Cardiac septum (tissue), 1 donor: ENCODE data around the gene COL15A1. TPM values are rescaled to one million over a fixed set of nuclear protein-coding genes. Genes with fewer than 3 reads are reported as not detected.

Source experiments
- DNase-seq: peaks from one replicate; pipeline ENCODE4 v3.0.0-alpha.2; 2020; ENCODE audit warnings: low spot score
- intact Hi-C: fragments of 100-400 bp; cut with DNase I; formaldehyde crosslinking; loops from one replicate; pipeline ENCODE4 v1.14.0; 2022
- total RNA-seq: library from RNA; stranded (reverse); fragmentation: NEBNext Ultra II Directional; extraction: Animal tissue kit (Norgen Biotek cat#: 25700); gene quantifications from one replicate; pipeline ENCODE4 v1.2.1, GENCODE V29; 2021
- donor health status: DM: no; HTN: no; CAD: no.

Gene COL15A1
- total RNA-seq, 1 donor from 2014 or later, result 49.4 TPM

GRCh38 chr9:98940276-98940675 is 3.4 kb upstream of the COL15A1 start:
- DNase-seq, result no peak
- intact Hi-C loops, result no loop called here

- DNase-seq, result no peak
- intact Hi-C loops, result no loop called here
These were observed 1.7 kb upstream of the COL15A1 start for GRCh38 chr9:98941946-98942523.

- intact Hi-C loops, result no loop called here
- DNase-seq, result no peak
These were observed 613 bp upstream of the COL15A1 start for GRCh38 chr9:98942906-98943681.

GRCh38 chr9:98944057-98944733 is 488 bp downstream of the COL15A1 start:
- DNase-seq, result no peak
- intact Hi-C loops, result no loop called here

GRCh38 chr9:98944734-98945074 is 997 bp downstream of the COL15A1 start:
- DNase-seq, result no peak
- intact Hi-C loops, result no loop called here

- intact Hi-C loops, result no loop called here
- no peak for DNase-seq
These were observed 5.9 kb downstream of the COL15A1 start for GRCh38 chr9:98949565-98949964.

GRCh38 chr9:98950262-98950661 is 6.6 kb downstream of the COL15A1 start:
- intact Hi-C loops, result no loop called here
- no peak for DNase-seq

GRCh38 chr9:98951967-98952366 is 8.3 kb downstream of the COL15A1 start:
- intact Hi-C loops, result no loop called here
- DNase-seq, result no peak

GRCh38 chr9:98953581-98954243 is 10.0 kb downstream of the COL15A1 start:
- intact Hi-C loops, result no loop called here
- DNase-seq, result no peak

- intact Hi-C loops, result no loop called here
- no peak for DNase-seq
These were observed 10.5 kb downstream of the COL15A1 start for GRCh38 chr9:98954244-98954610.

- no peak for DNase-seq
- intact Hi-C loops, result no loop called here
These were observed 11.6 kb downstream of the COL15A1 start for GRCh38 chr9:98955259-98955658.

GRCh38 chr9:98957826-98958225 is 14.1 kb downstream of the COL15A1 start:
- intact Hi-C loops, result no loop called here

GRCh38 chr9:98958271-98958984 is 14.7 kb downstream of the COL15A1 start:
- DNase-seq, result no peak
- intact Hi-C loops, result no loop called here

More at GRCh38 chr9:98957826-98958225, 14.1 kb downstream of the COL15A1 start:
- DNase-seq, result no peak

GRCh38 chr9:98960409-98960808 is 16.7 kb downstream of the COL15A1 start:
- intact Hi-C loops, result no loop called here
- no peak for DNase-seq

GRCh38 chr9:98961513-98962180 is 17.9 kb downstream of the COL15A1 start:
- no peak for DNase-seq
- intact Hi-C loops, result no loop called here

- no peak for DNase-seq
- intact Hi-C loops, result no loop called here
These were observed 18.5 kb downstream of the COL15A1 start for GRCh38 chr9:98962181-98962560.

GRCh38 chr9:98962861-98963260 is 19.2 kb downstream of the COL15A1 start:
- intact Hi-C loops, result no loop called here
- no peak for DNase-seq

GRCh38 chr9:98964201-98964600 is 20.5 kb downstream of the COL15A1 start:
- intact Hi-C loops, result no loop called here
- no peak for DNase-seq

GRCh38 chr9:98964911-98965336 is 21.2 kb downstream of the COL15A1 start:
- intact Hi-C loops, result no loop called here
- DNase-seq, result no peak
